Middle frontal gyrus (tissue), 1 donor: ENCODE results near the gene FKBP1C.

ENCODE experiments used
- DNase-seq: peaks from one replicate; pipeline ENCODE4 v3.0.0-alpha.2; 2015; ENCODE audit warnings: low spot score; ENCODE audit errors: extremely low spot score

Gene FKBP1C

GRCh38 chr6:63261820-63262219, 50.6 kb downstream of the FKBP1C start:
- no peak for DNase-seq
